ENCODE data around the gene ANTXRL.
"Not testable (repeated sequence)": the region's sequence is repeated elsewhere in the genome, so short reads cannot be mapped to it uniquely, and the experiment has no call there.

ANTXRL gene

GRCh38 chr10:46310851-46311250 lies 24.1 kb downstream of the ANTXRL start:
- DNase-seq = no peak

- DNase-seq = no peak
Observed at GRCh38 chr10:46311501-46311951, 24.7 kb downstream of the ANTXRL start.

DNA sequence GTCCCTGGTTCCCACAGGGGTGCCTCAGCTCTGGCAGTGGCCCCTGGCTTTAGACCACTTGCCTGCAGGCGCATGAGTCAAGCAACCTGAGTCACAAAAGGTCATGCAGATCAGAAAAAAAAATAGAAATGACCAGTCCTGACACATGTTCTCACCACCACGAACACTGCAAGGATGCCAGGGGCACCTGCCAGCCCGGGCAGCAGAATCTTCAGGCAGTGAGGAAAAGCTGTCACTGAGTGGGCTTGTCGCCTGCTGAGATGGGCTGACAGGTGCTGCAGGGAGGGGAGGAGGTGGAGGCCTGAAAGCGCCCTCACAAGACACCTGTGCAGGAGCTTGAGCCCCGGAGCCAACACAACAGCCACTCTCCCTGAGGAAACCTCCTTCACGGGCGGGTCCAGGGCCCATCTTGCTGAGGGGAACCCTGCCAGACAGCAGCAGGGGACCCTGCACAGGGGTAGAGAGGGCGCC lies 25.2 kb downstream of the ANTXRL start:
- not testable (repeated sequence) for DNase-seq

GRCh38 chr10:46312953-46313352 lies 26.2 kb downstream of the ANTXRL start:
- no peak for DNase-seq

DNA sequence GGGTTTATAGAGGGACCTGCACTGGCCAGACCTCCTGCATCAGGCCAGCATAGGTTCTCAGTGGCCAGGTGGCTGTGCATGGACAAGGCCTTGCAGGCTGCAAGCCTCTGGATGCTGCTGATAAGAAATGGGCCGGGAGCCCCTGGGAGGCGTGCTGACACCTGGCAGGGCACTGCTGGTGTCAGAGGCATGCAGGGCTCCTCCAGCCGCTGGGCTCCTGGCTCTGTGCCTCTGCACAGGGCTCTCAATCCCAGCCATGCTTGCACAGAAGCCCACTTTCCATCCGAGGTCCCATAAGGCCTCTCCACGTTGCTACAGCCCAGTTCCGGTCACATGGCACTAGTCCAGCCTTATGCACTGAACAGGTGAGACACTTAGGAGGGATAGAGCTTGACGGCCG lies 27.3 kb downstream of the ANTXRL start:
- no peak for DNase-seq

DNA sequence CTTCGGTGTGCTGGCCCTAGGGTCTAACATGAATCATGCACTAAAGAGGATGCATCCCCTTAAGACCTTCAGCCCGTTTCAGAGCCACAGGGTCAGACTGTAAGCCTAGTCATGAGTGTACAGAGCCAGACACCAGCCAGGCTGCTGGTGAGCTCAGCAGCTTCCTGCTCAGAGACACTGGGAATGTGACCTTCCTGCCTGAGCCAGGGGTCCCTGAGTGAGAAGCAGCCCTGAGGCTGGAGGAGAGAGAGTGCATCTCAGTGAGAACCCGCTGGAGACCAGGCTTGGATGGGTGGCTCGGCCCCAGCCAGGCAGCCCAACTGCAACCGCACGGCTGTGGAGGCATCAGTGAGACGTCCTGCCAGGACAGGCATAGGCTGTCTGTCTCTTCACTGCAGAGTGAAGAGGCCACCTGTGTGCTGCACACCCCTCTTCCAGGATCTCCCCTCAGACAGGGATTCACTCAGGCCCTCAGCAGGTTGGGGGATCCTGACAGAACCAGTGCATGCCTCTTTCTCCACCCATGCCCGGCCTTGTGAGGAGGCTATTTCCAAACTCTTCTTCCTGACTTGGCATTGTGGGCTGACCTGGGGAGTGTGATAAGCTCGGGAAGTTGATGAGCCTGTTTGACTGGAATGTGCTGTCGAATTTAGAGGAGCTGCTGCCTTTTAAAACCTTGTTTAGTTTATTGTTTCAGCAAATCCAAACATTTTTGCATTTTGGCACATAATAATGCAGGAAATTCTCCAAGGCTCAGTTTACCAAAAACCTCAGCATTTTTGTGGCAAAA lies 28.5 kb downstream of the ANTXRL start:
- DNase-seq = not testable (repeated sequence)

DNA sequence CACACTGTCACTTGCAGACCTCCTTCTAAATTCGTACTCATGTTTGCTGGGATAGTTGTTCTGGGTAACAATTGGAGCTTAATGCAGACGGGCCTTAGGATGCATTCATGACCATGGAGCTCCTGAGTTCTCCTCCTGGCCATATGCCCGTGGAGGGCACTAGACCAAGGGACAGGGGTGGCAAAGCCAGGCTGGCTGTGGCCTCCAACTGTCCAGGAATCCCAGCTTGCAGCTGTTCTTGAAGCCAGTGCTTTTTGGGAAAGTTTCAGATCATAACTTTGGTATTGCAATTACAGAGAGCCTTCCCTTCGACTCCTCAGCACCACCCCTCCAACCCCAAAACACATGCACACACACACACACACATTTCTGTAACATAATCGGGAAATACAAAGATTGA lies 30.6 kb downstream of the ANTXRL start:
- DNase-seq = no peak

- DNase-seq = no peak
Observed at GRCh38 chr10:46317889-46318288, 31.1 kb downstream of the ANTXRL start.

- DNase-seq = no peak
Observed at GRCh38 chr10:46318799-46319198, 32.0 kb downstream of the ANTXRL start.

GRCh38 chr10:46319389-46319788 lies 32.6 kb downstream of the ANTXRL start:
- DNase-seq = no peak

GRCh38 chr10:46321770-46322169 lies 35.0 kb downstream of the ANTXRL start:
- no peak for DNase-seq

DNA sequence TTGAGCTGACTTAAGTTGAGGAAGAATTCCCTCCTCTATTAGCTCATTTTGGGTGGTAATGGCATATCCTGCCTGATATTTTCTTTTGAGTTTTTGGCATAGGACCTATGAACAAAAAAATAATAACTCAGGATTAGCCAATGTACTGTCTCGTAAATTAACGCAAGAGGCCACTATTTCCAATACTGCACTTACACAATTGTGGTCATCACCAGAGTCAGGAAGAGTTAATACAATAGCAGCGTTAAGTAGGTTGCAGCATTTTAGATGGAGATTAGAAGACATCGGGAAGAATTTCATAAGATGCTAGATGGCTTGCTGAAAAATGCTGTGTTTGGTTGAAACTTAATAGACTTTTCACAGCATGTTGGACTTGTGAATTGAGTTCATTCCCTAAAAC lies 36.4 kb downstream of the ANTXRL start:
- DNase-seq = no peak

DNA sequence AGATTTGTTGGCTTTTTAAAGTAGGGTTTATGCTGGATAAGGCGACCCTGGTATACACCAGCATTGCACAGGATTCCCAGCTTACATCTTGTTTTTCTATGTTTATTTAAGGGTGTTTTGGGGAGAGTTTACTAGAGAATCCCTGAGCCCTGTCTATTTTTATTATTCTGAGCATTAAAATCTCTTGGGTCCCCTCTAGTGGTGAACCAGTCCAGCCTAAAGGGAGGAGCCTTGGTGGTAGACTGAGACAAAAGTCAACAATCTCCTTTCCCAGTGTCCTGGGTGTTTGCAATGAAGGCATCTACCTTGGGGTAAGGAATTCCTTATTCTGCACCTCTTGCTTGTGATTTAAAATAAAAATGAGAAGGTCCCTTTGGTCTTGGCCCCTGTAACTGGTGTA lies 38.2 kb downstream of the ANTXRL start:
- DNase-seq = no peak

DNA sequence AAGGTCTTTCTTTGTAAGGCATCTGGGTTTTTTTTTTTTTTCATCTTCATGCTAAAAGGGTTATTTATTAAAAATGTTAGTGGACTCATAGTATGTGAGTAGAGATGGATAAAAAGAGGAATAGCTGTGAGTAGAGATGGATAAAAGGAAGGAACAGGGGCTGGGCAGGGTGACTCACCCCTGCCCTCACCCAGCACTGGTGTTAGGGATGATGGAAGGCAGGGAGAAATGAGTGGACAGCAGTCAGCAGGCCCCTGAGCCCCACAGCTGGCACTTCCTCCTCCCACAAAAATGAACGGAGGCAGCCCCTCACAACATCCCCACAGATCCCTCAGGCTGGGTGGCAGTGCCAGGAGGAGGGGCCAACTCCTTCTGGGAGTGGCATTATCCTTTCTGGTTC lies 39.3 kb downstream of the ANTXRL start:
- no peak for DNase-seq

- no peak for DNase-seq
Observed at GRCh38 chr10:46326971-46327370, 40.2 kb downstream of the ANTXRL start.

GRCh38 chr10:46327685-46328084 lies 40.9 kb downstream of the ANTXRL start:
- no peak for DNase-seq

GRCh38 chr10:46328853-46329689 lies 42.3 kb downstream of the ANTXRL start:
- DNase-seq = no peak

DNA sequence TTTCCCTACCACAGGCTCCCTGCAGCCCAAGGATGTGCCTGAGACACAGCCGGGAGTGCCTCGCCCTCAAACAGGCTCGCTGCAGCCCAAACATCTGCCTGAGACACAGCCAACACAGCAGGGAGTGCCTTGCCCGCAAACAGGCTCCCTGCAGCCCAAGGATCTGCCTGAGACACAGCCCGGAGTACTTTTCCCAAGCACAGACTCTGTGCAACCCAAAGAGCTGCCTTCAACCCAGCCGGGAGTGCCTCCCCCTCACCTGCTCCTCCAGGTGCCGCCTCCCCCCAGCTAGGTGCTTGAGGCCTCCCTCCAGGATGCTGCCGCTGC lies 42.9 kb downstream of the ANTXRL start:
- no peak for DNase-seq

GRCh38 chr10:46330894-46331293 lies 44.1 kb downstream of the ANTXRL start:
- DNase-seq = no peak

DNA sequence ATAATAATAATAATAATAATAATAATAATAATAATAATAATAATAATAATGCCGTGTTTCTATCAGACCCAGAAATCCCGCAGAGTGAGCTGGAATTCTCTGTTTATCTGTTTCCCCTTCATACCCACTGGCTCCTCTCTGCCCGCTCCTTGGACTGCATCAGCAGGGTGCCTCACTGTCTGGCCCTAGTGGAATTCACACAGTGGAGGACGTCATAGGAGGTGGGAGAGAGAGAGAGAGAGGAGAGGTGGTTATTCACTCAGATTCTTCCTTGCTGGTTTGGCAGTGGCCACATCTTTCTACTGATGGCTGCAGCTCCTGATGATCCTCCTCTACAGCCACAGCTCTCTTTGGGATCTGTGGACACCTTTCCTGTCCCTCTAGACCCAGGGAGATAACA lies 78.7 kb downstream of the ANTXRL start:
- DNase-seq = not testable (repeated sequence)

DNA sequence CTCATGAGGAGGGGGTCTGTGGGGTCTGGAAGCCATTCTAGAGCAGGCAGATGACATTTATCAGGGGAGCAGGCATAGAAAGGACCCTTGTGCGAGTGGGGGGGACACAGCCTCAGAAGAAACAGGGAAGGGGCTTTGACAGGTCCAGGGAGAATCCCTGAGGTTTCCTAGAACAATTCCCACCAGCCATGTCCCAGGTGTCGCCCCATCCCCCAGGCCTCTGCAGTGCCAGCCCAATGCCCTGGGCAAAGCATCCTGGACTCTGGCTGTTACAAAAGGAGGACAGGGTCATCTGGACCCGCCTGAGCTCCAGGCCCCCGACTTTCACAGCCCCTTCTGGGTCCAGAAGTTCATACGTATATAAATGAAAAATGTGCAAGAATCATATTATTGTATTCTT lies 80.4 kb downstream of the ANTXRL start:
- not testable (repeated sequence) for DNase-seq

DNA sequence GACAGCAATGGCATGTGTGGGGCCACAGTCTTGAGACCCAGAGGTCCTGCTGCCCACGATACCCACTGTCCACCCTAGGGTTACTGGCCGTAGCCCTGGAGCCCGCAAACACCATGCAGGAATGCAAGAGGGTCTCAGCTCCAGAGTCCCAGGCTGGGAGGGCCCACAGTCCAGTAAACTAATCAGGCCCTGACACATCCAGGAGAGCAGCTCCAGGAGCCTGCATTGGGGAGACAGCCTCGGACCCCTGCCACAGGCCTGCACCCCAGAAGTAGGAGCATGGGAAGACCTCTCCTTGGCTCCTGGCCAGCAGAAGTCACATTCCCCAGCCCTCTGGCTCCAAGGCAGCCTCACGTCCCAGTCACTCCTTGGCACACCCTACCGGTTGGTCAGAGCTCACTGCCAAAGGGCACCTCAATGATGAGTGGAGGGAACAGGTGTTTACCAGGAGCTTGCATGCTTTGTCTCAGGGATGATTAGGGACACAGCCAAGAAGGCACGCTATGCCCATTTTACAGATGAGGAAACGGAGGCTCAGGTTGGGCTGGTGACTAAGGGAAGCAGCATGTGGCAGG lies 81.0 kb downstream of the ANTXRL start:
- DNase-seq = not testable (repeated sequence)

- DNase-seq = not testable (repeated sequence)
Observed at GRCh38 chr10:46368956-46369355, 82.2 kb downstream of the ANTXRL start.

DNA sequence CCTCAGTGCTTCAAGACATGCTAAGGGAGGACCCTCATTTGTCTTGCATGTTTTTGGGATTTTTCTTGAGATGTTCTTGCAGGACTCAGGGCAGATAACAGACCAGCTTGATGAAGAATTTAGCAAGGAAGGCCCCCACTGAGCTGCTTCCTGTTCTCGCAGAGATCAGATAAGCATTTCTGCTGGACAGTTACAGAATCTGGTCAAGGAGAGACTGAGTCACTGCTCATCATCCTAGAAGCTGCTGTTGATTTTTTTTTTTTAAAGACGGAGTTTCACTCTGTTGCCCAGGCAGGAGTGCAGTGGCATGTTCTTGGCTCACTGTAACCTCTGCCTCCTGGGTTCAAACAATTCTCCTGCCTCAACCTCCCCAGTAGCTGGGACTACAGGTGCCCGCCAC lies 87.6 kb downstream of the ANTXRL start:
- not testable (repeated sequence) for DNase-seq
